ENCODE results near the gene CCDC82. TPM values are rescaled to one million over a fixed set of nuclear protein-coding genes. Genes with fewer than 3 reads are reported as not detected.
A peak's percentile ranks its signal among the peaks of the same experiment; 100 is the strongest.

The CCDC82 gene
- total and polyA plus RNA-seq, 2 donors: 15.8 to 63.6 TPM

GRCh38 chr11:96342961-96343711, 46.6 kb downstream of the CCDC82 start, which contains the start of gene MAML2:
Gene MAML2 (minus strand): TSS chr11:96343195. CDS start chr11:96341895, 1,300 bp downstream.
- H3K27me3 ChIP-seq (ENCODE audit: control insufficient read depth in 2 of 2, insufficient read depth in 1 of 2, low read length in 1 of 2): no peaks in the 10 kb centered on the region
- peak within 1 kb of the TSS; percentile 78 to 84 for H3K27ac ChIP-seq (ENCODE audit: low read depth in 1 of 2, low read length in 1 of 2)
- H3K9me3 ChIP-seq (ENCODE audit: control insufficient read depth in 2 of 2, insufficient read depth in 1 of 2, low read length in 1 of 2): no peaks in the 10 kb centered on the region
- DNase-seq (ENCODE audit: low read depth in 6 of 9, low spot score in 9 of 9): peak; percentile 68 to 94 (median 82)
- peak within 1 kb of the TSS; percentile 83 to 96 for H3K4me3 ChIP-seq (ENCODE audit: low read length in 2 of 2)
- H3K4me1 ChIP-seq (ENCODE audit: control insufficient read depth in 2 of 2, insufficient read depth in 2 of 2, low read length in 2 of 2): peaks cover 20 to 39% of the 10 kb centered on the region in 2 donors
- WGBS: 11% methylated on average over 31 of the region's 31 CpGs
- H3K36me3 ChIP-seq (ENCODE audit: control insufficient read depth in 2 of 2, insufficient read depth in 2 of 2, low read length in 1 of 2): peaks cover 0 to 3% of the 10 kb centered on the region in 2 donors

GRCh38 chr11:96342014-96342960, 47.4 kb downstream of the CCDC82 start:
- peaks cover 29 to 41% of the 10 kb centered on the region in 2 donors for H3K4me1 ChIP-seq (ENCODE audit: control insufficient read depth in 2 of 2, insufficient read depth in 2 of 2, low read length in 2 of 2)
- H3K9me3 ChIP-seq (ENCODE audit: control insufficient read depth in 2 of 2, insufficient read depth in 1 of 2, low read length in 1 of 2): no peaks in the 10 kb centered on the region
- H3K36me3 ChIP-seq (ENCODE audit: control insufficient read depth in 2 of 2, insufficient read depth in 2 of 2, low read length in 1 of 2): peaks cover 0 to 3% of the 10 kb centered on the region in 2 donors
- 3% methylated on average over 13 of the region's 13 CpGs for WGBS
- no peaks in the 10 kb centered on the region for H3K27me3 ChIP-seq (ENCODE audit: control insufficient read depth in 2 of 2, insufficient read depth in 1 of 2, low read length in 1 of 2)
- peak in 2 of 9 donors; percentile 18 to 23 for DNase-seq (ENCODE audit: low read depth in 6 of 9, low spot score in 9 of 9)
- H3K4me3 ChIP-seq (ENCODE audit: low read length in 2 of 2): peak overlapping the region; percentile 83 to 96
- peak overlapping the region; percentile 78 to 84 for H3K27ac ChIP-seq (ENCODE audit: low read depth in 1 of 2, low read length in 1 of 2)

DNA sequence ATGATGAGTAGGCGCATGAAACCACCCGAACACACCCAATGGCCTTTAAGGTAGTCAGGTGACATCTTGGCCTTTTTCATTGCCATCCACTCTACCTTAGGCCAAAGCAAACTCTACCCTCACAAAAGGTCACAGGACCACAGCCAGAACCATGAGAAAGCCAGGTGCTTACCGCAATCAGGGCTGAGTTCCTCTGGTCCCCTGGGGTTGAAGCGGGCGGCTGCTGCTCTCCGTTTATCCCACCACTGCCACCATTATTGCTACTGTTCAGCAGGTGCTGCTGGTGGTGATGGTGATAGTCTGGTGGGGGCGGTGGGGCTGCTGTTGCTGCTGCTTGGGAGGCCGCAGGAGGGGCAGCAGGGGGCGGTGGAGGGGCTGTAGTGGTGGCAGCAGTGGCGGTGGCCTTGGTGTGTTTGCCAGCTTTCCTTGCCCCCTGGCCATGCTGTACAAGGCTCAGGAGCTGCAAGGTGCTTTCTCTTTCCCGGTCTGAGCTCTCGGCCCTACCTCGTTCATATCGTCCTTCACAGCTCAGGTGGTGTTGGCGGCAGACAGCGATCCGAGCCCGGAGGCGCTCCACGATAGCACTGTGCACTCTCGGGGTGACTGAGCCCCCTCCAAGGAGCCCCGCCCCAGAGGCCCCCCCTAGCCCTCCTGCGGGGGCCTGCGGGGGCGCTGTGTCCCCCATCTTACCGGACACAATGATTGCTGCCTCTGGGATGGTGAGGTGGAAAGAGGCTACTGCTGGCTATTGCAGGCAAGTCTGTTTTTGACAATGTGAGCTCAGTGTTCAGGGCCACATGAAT, 48.3 kb downstream of the CCDC82 start:
- Histone ChIP-seq H3K4me1 (ENCODE audit: control insufficient read depth in 2 of 2, insufficient read depth in 2 of 2, low read length in 2 of 2) (peaks cover 31 to 41% of the 10 kb centered on the region in 2 donors), H3K36me3 (ENCODE audit: control insufficient read depth in 2 of 2, insufficient read depth in 2 of 2, low read length in 1 of 2) (peaks cover 0 to 3% of the 10 kb centered on the region in 2 donors), H3K4me3 (ENCODE audit: low read length in 2 of 2) (peak overlapping the region; percentile 83 to 96), H3K27me3 (ENCODE audit: control insufficient read depth in 2 of 2, insufficient read depth in 1 of 2, low read length in 1 of 2) (no peaks in the 10 kb centered on the region), H3K27ac (ENCODE audit: low read depth in 1 of 2, low read length in 1 of 2) (peak overlapping the region; percentile 53 to 78), H3K9me3 (ENCODE audit: control insufficient read depth in 2 of 2, insufficient read depth in 1 of 2, low read length in 1 of 2) (no peaks in the 10 kb centered on the region)
- peak in 3 of 9 donors; percentile 27 to 60 (median 31) for DNase-seq (ENCODE audit: low read depth in 6 of 9, low spot score in 9 of 9)
- 49% methylated on average over 26 of the region's 26 CpGs for WGBS

DNA sequence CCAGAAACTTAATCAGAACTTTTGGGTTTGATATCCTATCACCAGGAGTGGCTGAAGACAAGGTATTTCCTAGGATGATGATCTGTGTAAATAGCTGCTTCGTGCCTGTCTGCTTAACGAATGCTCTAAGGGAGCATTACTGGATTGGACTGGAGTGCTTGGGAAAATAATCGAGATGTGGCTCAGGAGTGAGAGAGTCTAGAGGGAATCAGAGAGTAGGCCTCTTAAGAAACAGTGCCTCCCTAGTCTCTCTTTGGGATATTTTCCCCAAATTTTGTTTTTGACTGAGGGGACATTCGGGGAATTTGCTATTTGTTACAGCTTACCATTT, 49.2 kb downstream of the CCDC82 start:
- WGBS: 87% methylated on average over 4 of the region's 4 CpGs
- Histone ChIP-seq H3K36me3 (ENCODE audit: control insufficient read depth in 2 of 2, insufficient read depth in 2 of 2, low read length in 1 of 2) (peaks cover 0 to 3% of the 10 kb centered on the region in 2 donors), H3K9me3 (ENCODE audit: control insufficient read depth in 2 of 2, insufficient read depth in 1 of 2, low read length in 1 of 2) (no peaks in the 10 kb centered on the region), H3K4me1 (ENCODE audit: control insufficient read depth in 2 of 2, insufficient read depth in 2 of 2, low read length in 2 of 2) (peaks cover 33 to 41% of the 10 kb centered on the region in 2 donors), H3K27me3 (ENCODE audit: control insufficient read depth in 2 of 2, insufficient read depth in 1 of 2, low read length in 1 of 2) (no peaks in the 10 kb centered on the region), H3K4me3 (ENCODE audit: low read length in 2 of 2) (peak overlapping the region; percentile 27 to 96), H3K27ac (ENCODE audit: low read depth in 1 of 2, low read length in 1 of 2) (peak overlapping the region in 1 of 2 donors; percentile 78)
- peak in 1 of 9 donors; percentile 5 for DNase-seq (ENCODE audit: low read depth in 6 of 9, low spot score in 9 of 9)

DNA sequence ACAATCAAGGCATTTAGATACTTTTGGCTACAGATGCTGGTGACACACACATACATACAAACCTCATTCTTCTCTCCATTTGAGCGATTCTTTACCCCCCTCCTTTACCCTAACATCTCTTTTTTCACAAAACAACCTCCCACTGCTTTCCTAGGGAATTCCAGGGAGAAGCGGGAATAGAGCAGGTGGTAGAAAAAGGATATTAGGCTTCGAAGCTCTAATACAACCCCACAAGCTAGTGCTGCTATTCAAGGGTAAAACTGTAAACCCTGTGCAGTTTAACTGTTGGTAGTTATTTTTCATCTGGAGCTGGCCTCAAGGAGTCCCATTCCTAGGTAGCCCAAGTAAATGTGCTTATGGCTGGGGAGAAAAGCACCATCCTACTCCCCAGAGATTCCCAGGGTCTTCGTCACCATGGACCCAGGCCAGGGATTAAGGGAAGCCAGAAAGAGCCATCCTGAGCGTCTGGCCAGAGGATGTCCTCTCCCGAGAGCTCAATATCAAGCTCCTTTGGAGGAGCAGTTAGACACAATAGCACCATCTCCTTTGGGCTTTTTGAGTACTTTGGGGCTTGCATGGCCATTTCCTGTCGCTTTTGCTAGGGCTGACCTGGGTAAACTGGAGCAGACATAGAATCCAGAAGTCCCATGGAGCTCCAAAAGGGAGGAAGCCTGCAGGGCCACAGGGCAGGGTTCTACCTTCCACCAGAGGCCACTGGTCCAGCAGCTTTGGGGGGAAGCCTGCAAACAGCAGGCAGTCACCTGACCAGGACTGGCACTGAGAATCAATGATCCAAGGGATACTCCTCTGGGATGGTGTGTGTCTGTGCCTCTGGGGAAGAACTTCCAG, 49.8 kb downstream of the CCDC82 start:
- Histone ChIP-seq H3K4me1 (ENCODE audit: control insufficient read depth in 2 of 2, insufficient read depth in 2 of 2, low read length in 2 of 2) (peaks cover 33 to 41% of the 10 kb centered on the region in 2 donors), H3K27ac (ENCODE audit: low read depth in 1 of 2, low read length in 1 of 2) (peak overlapping the region; percentile 19 to 78), H3K9me3 (ENCODE audit: control insufficient read depth in 2 of 2, insufficient read depth in 1 of 2, low read length in 1 of 2) (no peaks in the 10 kb centered on the region), H3K27me3 (ENCODE audit: control insufficient read depth in 2 of 2, insufficient read depth in 1 of 2, low read length in 1 of 2) (no peaks in the 10 kb centered on the region), H3K4me3 (ENCODE audit: low read length in 2 of 2) (peak overlapping the region; percentile 27 to 96), H3K36me3 (ENCODE audit: control insufficient read depth in 2 of 2, insufficient read depth in 2 of 2, low read length in 1 of 2) (peaks cover 0 to 3% of the 10 kb centered on the region in 2 donors)
- DNase-seq (ENCODE audit: low read depth in 6 of 9, low spot score in 9 of 9): peak in 1 of 9 donors; percentile 20
- WGBS: 91% methylated on average over 7 of the region's 7 CpGs

DNA sequence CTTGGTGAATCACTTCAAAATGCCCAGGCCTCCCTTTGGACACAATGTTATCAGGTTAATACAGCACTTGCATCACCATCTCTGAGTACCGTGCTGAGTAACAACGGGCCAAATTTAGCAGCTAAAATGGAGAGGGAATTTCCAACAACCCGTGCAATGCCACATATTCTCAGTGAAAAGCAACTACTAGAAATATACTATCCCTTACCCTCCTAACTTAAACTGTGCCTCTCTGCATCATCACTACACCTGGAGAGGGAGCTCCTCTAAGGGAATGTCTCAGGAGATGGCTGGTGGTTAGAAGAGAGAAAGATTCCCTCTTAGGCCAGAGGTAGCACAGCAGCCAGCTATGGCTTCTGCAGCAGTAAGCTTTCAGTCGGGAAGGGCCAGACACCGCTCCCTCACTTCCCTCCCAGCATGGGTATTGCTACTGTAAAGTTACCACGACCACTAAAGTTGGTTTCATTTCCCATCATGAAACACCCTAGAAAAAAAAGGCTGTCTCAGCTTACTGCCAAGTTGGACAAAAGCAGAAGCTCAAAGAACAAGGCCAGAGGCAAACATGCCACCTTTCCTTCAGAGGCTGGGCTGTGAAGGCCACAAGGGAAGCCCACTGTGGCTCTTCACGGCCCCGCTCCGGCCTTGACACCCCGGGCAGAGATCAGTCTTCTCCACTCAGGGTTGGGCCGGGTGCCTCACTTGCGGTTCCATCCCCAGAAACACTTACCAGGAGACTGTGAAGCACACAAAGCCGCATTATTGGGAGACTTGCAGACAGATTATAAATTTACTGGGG, 50.6 kb downstream of the CCDC82 start:
- DNase-seq (ENCODE audit: low read depth in 6 of 9, low spot score in 9 of 9): peak in 5 of 9 donors; percentile 25 to 69 (median 27)
- Histone ChIP-seq H3K4me3 (ENCODE audit: low read length in 2 of 2) (peak overlapping the region; percentile 27 to 96), H3K27me3 (ENCODE audit: control insufficient read depth in 2 of 2, insufficient read depth in 1 of 2, low read length in 1 of 2) (no peaks in the 10 kb centered on the region), H3K36me3 (ENCODE audit: control insufficient read depth in 2 of 2, insufficient read depth in 2 of 2, low read length in 1 of 2) (peaks cover 0 to 3% of the 10 kb centered on the region in 2 donors), H3K9me3 (ENCODE audit: control insufficient read depth in 2 of 2, insufficient read depth in 1 of 2, low read length in 1 of 2) (no peaks in the 10 kb centered on the region), H3K27ac (ENCODE audit: low read depth in 1 of 2, low read length in 1 of 2) (peak overlapping the region; percentile 6 to 78), H3K4me1 (ENCODE audit: control insufficient read depth in 2 of 2, insufficient read depth in 2 of 2, low read length in 2 of 2) (peaks cover 33 to 41% of the 10 kb centered on the region in 2 donors)
- 38% methylated on average over 13 of the region's 13 CpGs for WGBS

- Histone ChIP-seq H3K27ac (ENCODE audit: low read depth in 1 of 2, low read length in 1 of 2) (no peak overlapping the region), H3K4me1 (ENCODE audit: control insufficient read depth in 2 of 2, insufficient read depth in 2 of 2, low read length in 2 of 2) (peaks cover 30 to 36% of the 10 kb centered on the region in 2 donors), H3K36me3 (ENCODE audit: control insufficient read depth in 2 of 2, insufficient read depth in 2 of 2, low read length in 1 of 2) (peaks cover 0 to 3% of the 10 kb centered on the region in 2 donors), H3K9me3 (ENCODE audit: control insufficient read depth in 2 of 2, insufficient read depth in 1 of 2, low read length in 1 of 2) (no peaks in the 10 kb centered on the region), H3K27me3 (ENCODE audit: control insufficient read depth in 2 of 2, insufficient read depth in 1 of 2, low read length in 1 of 2) (no peaks in the 10 kb centered on the region), H3K4me3 (ENCODE audit: low read length in 2 of 2) (no peak overlapping the region)
- 90% methylated on average over 6 of the region's 6 CpGs for WGBS
- peak in 1 of 9 donors; percentile 45 for DNase-seq (ENCODE audit: low read depth in 6 of 9, low spot score in 9 of 9)
Observed at GRCh38 chr11:96337541-96338431, 51.9 kb downstream of the CCDC82 start.

Measured in thymus (tissue), 11 donors.